Measurements from ENCODE around the gene IRX4. TPM values are rescaled to one million over a fixed set of nuclear protein-coding genes. Genes with fewer than 3 reads are reported as not detected.

The IRX4 gene
- total RNA-seq, 1 experiment from 2014 or later = 16.5 TPM

GRCh38 chr5:1905108-1905507, 22.4 kb upstream of the IRX4 start:
- no peaks in the 10 kb centered on the region for H4K20me1 ChIP-seq (ENCODE audit: insufficient read depth)
- no peak overlapping the region for H3K27ac ChIP-seq (ENCODE audit: low read depth, low read length)
- ATAC-seq (no peak), DNase-seq (ENCODE audit: low read depth, low spot score) (no peak)
- H3K9me3 ChIP-seq (ENCODE audit: control insufficient read depth in 1 of 2, insufficient read depth in 1 of 2, low read depth in 1 of 2, low read length in 2 of 2) = no peaks in the 10 kb centered on the region
- no peaks in the 10 kb centered on the region for H3K27me3 ChIP-seq (ENCODE audit: insufficient read depth, low read length)
- no peak overlapping the region for H3K4me3 ChIP-seq (replicated peaks in 1 of 2; ENCODE audit: low read depth in 1 of 2, low read length in 2 of 2)
- BruUV-seq (replicated peaks) = no TSS peak
- TF ChIP-seq ZFX (IDR thresholded peaks at IDR 0.05) (no peak), EZH2phosphoT487 (IDR thresholded peaks at IDR 0.05; ENCODE audit: borderline replicate concordance) (no peak), ZBTB33 (IDR thresholded peaks at IDR 0.05; ENCODE audit: extremely low read depth, insufficient replicate concordance, low read length) (no peak), SRF (IDR thresholded peaks at IDR 0.05; ENCODE audit: low read depth) (no peak), YY1 (IDR thresholded peaks at IDR 0.05; ENCODE audit: extremely low read depth, insufficient replicate concordance, low read depth, low read length) (no peak), ATF3 (IDR thresholded peaks at IDR 0.05) (no peak), SIN3A (IDR thresholded peaks at IDR 0.05; ENCODE audit: low read depth) (no peak), POLR2A (IDR thresholded peaks at IDR 0.05; ENCODE audit: borderline replicate concordance, extremely low read depth, insufficient read depth, insufficient read length) (no peak), CEBPB (IDR thresholded peaks at IDR 0.05; ENCODE audit: low read depth) (no peak), EZH2 (IDR thresholded peaks at IDR 0.05) (no peak), CBX3 (IDR thresholded peaks at IDR 0.05; ENCODE audit: low read depth) (no peak), MAX (IDR thresholded peaks at IDR 0.05) (no peak), CTCF (IDR thresholded peaks at IDR 0.05 in 2 of 3, conservative IDR thresholded peaks at IDR 0.05 in 1 of 3; ENCODE audit: borderline replicate concordance in 1 of 3, insufficient read depth in 1 of 3, low read depth in 2 of 3, low read length in 2 of 3) (no peak), FOSL1 (IDR thresholded peaks at IDR 0.05; ENCODE audit: low read depth) (no peak)
- H3K9me2 ChIP-seq (ENCODE audit: insufficient read depth) = no peaks in the 10 kb centered on the region
- no peaks in the 10 kb centered on the region for H3K79me2 ChIP-seq (ENCODE audit: insufficient read depth, low read length)
- ChIA-PET CTCF (no interaction called here), POLR2A (no interaction called here), RAD21 (ENCODE audit: low non-redundant PET in 1 of 2, low total read pairs in 2 of 2, uncharacterized antibody in 2 of 2, unreplicated experiment in 2 of 2) (no interaction called here)
- no peaks in the 10 kb centered on the region for H3K4me1 ChIP-seq (ENCODE audit: control insufficient read depth in 1 of 2, insufficient read depth in 2 of 2, low read length in 2 of 2)
- no peaks in the 10 kb centered on the region for H3K36me3 ChIP-seq (ENCODE audit: control insufficient read depth in 1 of 2, insufficient read depth in 2 of 2, low read length in 2 of 2)
- H3K4me2 ChIP-seq (ENCODE audit: low read length) = no peak overlapping the region
- H3K9ac ChIP-seq (ENCODE audit: low read length) = no peak overlapping the region
- no peak overlapping the region for H2AFZ ChIP-seq (ENCODE audit: low read depth, low read length, poor library complexity, severe bottlenecking)
- intact Hi-C loops (cut with micrococcal nuclease) = no loop called here

Data from HCT116 (cell line).